Measurements from ENCODE around the gene B4GALT7. TPM values are rescaled to one million over a fixed set of nuclear protein-coding genes. Genes with fewer than 3 reads are reported as not detected.
A peak's percentile ranks its signal among the peaks of the same experiment; 100 is the strongest.

The B4GALT7 gene
- total RNA-seq, 3 donors from 2014 or later: 21.4 to 27.5 (median 22.6) TPM

DNA sequence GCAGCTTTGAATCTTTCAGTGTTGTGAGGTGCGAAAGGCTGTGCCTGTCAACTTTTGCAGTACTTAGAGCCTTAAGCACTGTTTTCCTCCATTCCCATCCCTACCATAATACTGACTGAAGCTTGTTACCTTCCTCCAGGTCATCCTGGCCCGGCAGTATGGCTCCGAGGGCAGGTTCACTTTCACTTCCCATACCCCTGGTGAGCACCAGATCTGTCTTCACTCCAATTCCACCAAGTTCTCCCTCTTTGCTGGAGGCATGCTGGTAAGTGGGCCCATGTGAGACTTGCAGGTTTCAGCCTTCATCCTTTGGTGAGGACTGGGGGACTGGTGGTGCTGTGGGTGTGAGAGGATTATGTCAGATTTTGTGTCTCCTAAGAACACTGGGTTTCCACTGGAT is 6.4 kb upstream of the B4GALT7 start:
- H3K4me1 ChIP-seq: peaks cover 0 to 10% of the 10 kb centered on the region in 2 donors
- no peaks in the 10 kb centered on the region for H3K9me3 ChIP-seq
- intact Hi-C loops (cut with DNase I; ENCODE audit: low total_unique reads): no loop called here
- no peaks in the 10 kb centered on the region for H3K36me3 ChIP-seq
- no peak for DNase-seq (ENCODE audit: low spot score in 2 of 2)
- H3K27ac ChIP-seq: no peak overlapping the region
- H3K4me3 ChIP-seq: peak overlapping the region in 2 of 3 donors; percentile 21 to 98
- TF ChIP-seq, protein P1, sequence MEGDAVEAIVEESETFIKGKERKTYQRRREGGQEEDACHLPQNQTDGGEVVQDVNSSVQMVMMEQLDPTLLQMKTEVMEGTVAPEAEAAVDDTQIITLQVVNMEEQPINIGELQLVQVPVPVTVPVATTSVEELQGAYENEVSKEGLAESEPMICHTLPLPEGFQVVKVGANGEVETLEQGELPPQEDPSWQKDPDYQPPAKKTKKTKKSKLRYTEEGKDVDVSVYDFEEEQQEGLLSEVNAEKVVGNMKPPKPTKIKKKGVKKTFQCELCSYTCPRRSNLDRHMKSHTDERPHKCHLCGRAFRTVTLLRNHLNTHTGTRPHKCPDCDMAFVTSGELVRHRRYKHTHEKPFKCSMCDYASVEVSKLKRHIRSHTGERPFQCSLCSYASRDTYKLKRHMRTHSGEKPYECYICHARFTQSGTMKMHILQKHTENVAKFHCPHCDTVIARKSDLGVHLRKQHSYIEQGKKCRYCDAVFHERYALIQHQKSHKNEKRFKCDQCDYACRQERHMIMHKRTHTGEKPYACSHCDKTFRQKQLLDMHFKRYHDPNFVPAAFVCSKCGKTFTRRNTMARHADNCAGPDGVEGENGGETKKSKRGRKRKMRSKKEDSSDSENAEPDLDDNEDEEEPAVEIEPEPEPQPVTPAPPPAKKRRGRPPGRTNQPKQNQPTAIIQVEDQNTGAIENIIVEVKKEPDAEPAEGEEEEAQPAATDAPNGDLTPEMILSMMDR (IDR thresholded peaks at IDR 0.05): no peak
- no peaks in the 10 kb centered on the region for H3K27me3 ChIP-seq

DNA sequence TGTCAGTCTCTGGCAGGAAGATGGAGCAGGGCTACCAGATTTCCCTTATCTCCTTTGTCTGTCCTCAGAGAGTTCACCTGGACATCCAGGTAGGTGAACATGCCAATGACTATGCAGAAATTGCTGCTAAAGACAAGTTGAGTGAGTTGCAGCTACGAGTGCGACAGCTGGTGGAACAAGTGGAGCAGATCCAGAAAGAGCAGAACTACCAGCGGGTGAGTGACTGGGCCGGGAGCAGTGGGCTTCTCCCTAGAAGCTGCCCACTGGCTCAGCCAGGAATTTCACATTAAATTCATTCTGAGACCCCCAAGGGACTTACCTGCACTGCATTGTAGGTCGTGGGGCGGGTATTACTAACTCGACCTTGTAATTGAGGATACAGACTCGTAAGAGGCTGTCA is 5.9 kb upstream of the B4GALT7 start:
- Histone ChIP-seq H3K36me3 (no peaks in the 10 kb centered on the region), H3K4me3 (no peak overlapping the region), H3K9me3 (no peaks in the 10 kb centered on the region), H3K4me1 (peaks cover 0 to 10% of the 10 kb centered on the region in 2 donors), H3K27me3 (no peaks in the 10 kb centered on the region), H3K27ac (no peak overlapping the region)
- no peak for TF ChIP-seq POLR2A (IDR thresholded peaks at IDR 0.05)
- no peak for TF ChIP-seq POLR2AphosphoS5 (IDR thresholded peaks at IDR 0.05)
- TF ChIP-seq, protein P1 (IDR thresholded peaks at IDR 0.05): no peak
- intact Hi-C loops (cut with DNase I; ENCODE audit: low total_unique reads): no loop called here
- no peak for DNase-seq (ENCODE audit: low spot score in 2 of 2)

DNA sequence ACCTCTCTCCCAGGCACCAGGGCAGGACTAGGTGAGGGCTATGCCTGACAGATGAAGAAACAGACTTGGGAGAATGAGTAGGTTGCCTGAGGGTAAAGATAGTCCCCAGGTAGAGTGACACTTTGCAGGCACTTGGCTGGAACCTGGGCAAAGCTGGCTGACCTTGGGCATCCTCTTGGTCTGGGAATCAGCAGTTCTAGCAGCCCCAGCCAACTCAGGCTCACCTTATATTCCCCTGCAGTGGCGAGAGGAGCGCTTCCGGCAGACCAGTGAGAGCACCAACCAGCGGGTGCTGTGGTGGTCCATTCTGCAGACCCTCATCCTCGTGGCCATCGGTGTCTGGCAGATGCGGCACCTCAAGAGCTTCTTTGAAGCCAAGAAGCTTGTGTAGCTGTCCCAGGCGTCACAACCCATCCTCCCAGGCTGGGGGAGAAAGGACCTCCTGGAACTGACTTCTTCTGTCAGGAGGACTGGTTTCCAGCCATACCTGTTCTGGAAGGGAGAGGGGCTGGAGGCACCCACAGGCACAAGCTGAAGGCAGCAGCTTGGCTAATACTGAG is 4.8 kb upstream of the B4GALT7 start:
- no peaks in the 10 kb centered on the region for H3K36me3 ChIP-seq
- intact Hi-C loops (cut with DNase I; ENCODE audit: low total_unique reads): no loop called here
- DNase-seq (ENCODE audit: low spot score in 2 of 2): no peak
- peaks cover 0 to 10% of the 10 kb centered on the region in 2 donors for H3K4me1 ChIP-seq
- H3K9me3 ChIP-seq: no peaks in the 10 kb centered on the region
- no peak overlapping the region for H3K4me3 ChIP-seq
- no peaks in the 10 kb centered on the region for H3K27me3 ChIP-seq
- no peak overlapping the region for H3K27ac ChIP-seq
- TF ChIP-seq, protein P1 (IDR thresholded peaks at IDR 0.05): no peak
- no peak for TF ChIP-seq POLR2A (IDR thresholded peaks at IDR 0.05)
- TF ChIP-seq POLR2AphosphoS5 (IDR thresholded peaks at IDR 0.05): no peak

DNA sequence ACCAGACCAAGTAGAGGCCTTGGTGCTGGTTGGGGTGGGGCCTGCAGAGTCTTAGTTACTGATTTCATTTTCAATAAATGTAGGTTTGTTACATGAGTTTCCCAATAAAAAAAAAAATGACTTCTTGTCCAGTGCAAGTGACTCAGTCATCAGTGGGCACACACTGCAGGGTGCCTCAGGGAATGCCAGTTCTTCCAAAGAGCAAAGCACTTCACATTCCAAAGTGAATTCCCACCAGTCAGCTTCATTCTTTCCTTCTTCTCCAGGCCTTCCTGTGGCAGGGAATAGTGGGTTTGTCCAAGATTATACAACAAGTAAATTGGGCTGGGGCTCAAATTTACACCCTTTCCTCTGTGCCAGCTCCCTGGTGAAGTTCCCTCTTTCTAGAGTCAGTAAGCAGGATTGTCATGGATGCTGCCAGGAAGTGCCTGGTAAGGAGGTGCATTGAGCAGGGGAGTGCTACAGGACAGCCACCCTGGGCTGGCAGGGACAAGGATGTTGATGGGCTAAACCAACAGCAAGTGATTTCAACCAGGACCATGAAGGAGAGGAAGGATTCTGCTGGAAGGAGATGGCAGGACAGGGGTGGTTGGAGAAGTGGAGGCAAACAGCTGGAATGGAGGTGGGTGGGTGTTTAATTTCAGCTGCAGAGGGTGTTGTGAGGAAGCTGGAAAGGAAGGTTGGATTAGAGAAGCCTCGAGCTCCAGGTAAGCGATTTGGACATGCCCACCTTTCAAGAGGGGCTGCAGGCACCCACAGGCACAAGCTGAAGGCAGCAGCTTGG is 3.7 kb upstream of the B4GALT7 start:
- Histone ChIP-seq H3K9me3 (no peaks in the 10 kb centered on the region), H3K27me3 (no peaks in the 10 kb centered on the region), H3K4me3 (no peak overlapping the region), H3K4me1 (peaks cover 4 to 10% of the 10 kb centered on the region in 2 donors), H3K27ac (no peak overlapping the region), H3K36me3 (no peaks in the 10 kb centered on the region)
- DNase-seq (ENCODE audit: low spot score in 2 of 2): no peak
- no peak for TF ChIP-seq POLR2A (IDR thresholded peaks at IDR 0.05)
- TF ChIP-seq, protein P1 (IDR thresholded peaks at IDR 0.05): no peak
- no peak for TF ChIP-seq POLR2AphosphoS5 (IDR thresholded peaks at IDR 0.05)
- intact Hi-C loops (cut with DNase I; ENCODE audit: low total_unique reads): no loop called here

DNA sequence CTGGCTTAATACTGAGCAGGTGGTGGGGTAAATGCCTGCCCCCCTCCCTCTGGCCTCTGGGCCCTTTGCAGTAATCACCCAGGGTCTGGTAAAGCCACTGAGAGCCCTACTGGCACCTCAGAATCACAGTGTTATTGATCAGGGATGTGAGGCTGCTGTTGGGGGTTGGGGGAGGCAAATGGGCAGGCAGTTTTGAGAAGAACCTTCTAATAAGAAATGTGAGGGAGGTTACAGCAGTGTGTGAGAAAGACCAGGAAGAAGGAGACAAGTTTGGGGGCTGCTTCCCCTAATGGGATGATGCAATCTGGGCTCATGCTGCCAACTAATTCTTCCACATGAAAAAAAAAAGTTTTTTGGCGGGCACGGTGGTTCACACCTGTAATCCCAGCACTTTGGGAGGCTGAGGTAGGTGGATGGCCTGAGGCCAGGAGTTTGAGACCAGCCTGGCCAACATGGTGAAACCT is 3.1 kb upstream of the B4GALT7 start:
- no peak for TF ChIP-seq POLR2AphosphoS5 (IDR thresholded peaks at IDR 0.05)
- TF ChIP-seq, protein P1 (IDR thresholded peaks at IDR 0.05): no peak
- TF ChIP-seq POLR2A (IDR thresholded peaks at IDR 0.05): no peak
- no peaks in the 10 kb centered on the region for H3K27me3 ChIP-seq
- no peak for DNase-seq (ENCODE audit: low spot score in 2 of 2)
- no peak overlapping the region for H3K4me3 ChIP-seq
- no peak overlapping the region for H3K27ac ChIP-seq
- H3K9me3 ChIP-seq: no peaks in the 10 kb centered on the region
- H3K4me1 ChIP-seq: peaks cover 4 to 10% of the 10 kb centered on the region in 2 donors
- intact Hi-C loops (cut with DNase I; ENCODE audit: low total_unique reads): no loop called here
- H3K36me3 ChIP-seq: no peaks in the 10 kb centered on the region
